SJCRH30 (cell line): ENCODE data around the gene ESRRB. TPM values are rescaled to one million over a fixed set of nuclear protein-coding genes. Genes with fewer than 3 reads are reported as not detected.
A peak's percentile ranks its signal among the peaks of the same experiment; 100 is the strongest.

Source experiments
- DNase-seq, 2 experiments: peaks; one replicate each; pipeline ENCODE4 v3.0.0-alpha.2; 2015 to 2020
- H3K27ac ChIP-seq: fragments of 250-450 bp; sonication (Bioruptor Pico); 2 replicates; pipeline ENCODE4 v1.5.1; 2020; ENCODE audit warnings: mild to moderate bottlenecking, moderate library complexity
- H3K27me3 ChIP-seq: fragments of 250-450 bp; sonication (Bioruptor Pico); 2 replicates; pipeline ENCODE4 v1.5.1; 2020; ENCODE audit warnings: mild to moderate bottlenecking, moderate library complexity
- H3K36me3 ChIP-seq: fragments of 250-450 bp; sonication (Bioruptor Pico); 2 replicates; pipeline ENCODE4 v1.5.1; 2020; ENCODE audit warnings: mild to moderate bottlenecking, moderate library complexity
- H3K4me1 ChIP-seq: fragments of 250-450 bp; sonication (Bioruptor Pico); 2 replicates; pipeline ENCODE4 v1.5.1; 2020; ENCODE audit warnings: mild to moderate bottlenecking, moderate library complexity
- H3K4me3 ChIP-seq: fragments of 250-450 bp; sonication (Bioruptor Pico); 2 replicates; pipeline ENCODE4 v1.5.1; 2020; ENCODE audit warnings: mild to moderate bottlenecking, moderate library complexity
- H3K9me3 ChIP-seq: fragments of 250-450 bp; sonication (Bioruptor Pico); replicated peaks from 2 replicates; pipeline ENCODE4 v1.5.1; 2020; ENCODE audit warnings: mild to moderate bottlenecking, moderate library complexity
- total RNA-seq: library from RNA; depleted of rRNA; stranded (reverse); fragments of >200 nt; shearing (Covaris generic); gene quantifications from 2 replicates; pipeline ENCODE4 v1.2.3, GENCODE V29; 2014

Gene ESRRB
- total RNA-seq, 1 experiment from 2014 or later: 0.20 TPM

DNA sequence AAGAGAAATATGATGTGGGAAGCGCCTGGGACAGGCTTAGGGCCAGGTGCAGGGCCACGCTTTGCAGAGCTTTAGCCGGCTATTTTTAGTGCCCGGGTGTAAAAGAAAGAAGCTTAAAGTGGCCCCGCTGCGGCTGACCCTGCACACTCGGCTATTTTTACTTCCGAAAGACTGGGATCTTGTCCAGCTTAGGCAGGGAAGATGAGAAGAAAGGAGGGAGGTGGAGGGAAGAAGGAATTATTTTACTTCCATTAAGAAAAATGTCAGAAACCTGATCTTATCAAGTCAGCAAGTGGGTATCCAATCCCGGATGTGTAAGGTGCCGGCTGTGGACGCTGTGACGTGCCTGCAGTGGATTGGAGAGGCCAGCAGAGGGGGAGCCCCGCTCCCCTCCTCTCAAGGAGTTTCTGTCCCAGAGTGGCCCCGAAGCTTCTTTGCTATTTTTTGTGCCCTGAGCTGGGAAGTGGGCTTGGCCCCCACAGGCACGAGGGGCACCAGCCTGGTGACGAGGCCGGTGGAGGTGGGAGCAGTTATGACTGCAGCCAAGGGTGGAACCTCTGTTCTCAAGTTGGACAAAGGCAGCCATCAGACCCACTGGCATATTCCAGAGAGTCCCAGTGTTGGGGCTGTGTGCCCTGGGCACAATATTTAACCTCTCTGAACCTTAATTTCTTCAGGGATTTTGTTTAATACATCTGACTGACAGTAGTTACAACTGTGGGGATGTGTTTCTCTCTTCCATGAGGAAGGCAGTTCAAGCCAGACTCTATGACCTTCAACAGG is 97.7 kb downstream of the ESRRB start:
- peak; percentile 23 to 50 for DNase-seq
- Histone ChIP-seq H3K36me3 (no peaks in the 10 kb centered on the region), H3K4me1 (peaks cover 5% of the 10 kb centered on the region), H3K27me3 (no peaks in the 10 kb centered on the region), H3K27ac (no peak overlapping the region), H3K4me3 (peak overlapping the region; percentile 15; the same call in 1 of the 2 replicates), H3K9me3 (no peaks in the 10 kb centered on the region)

DNA sequence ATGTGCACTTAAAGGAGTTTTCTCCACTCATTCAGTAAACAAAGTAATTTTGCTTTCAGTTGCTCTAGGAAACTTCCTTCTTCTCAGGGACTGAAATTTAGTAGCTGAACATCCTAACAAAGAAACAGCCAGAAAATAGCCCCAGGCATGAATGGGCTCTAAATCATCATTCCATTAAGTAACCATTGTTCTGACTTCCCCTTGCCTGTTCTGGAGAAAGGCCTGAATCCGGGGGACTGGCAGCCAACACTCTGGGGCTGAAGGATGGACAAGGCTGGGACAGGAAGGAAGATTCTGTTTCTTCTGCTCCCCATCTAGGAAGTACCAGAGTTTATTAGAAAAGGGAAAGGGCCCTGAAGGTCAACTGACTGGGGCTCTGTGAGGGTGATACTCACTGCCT is 104.5 kb downstream of the ESRRB start:
- Histone ChIP-seq H3K27ac (no peak overlapping the region), H3K9me3 (no peaks in the 10 kb centered on the region), H3K36me3 (no peaks in the 10 kb centered on the region), H3K27me3 (no peaks in the 10 kb centered on the region), H3K4me1 (no peaks in the 10 kb centered on the region), H3K4me3 (no peak overlapping the region)
- DNase-seq: no peak

DNA sequence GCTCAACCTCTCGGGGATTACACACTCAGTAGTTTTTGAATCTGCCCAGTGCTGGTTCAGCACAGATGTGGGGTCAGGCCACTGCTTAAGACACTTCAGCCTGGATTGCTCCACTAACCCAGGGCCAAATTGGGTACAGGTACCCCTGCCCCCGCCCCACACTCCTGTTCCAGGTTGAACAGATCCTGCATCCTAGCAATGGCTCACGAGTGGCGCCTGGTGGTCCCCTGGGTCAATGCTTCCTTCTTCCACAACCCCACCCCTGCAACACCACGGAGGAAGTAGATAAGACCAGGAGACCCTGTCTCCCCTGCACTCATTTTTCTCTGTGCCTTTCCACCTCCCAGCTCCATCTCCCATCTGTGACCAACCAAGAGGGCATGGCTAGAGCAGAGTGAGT is 108.4 kb downstream of the ESRRB start:
- Histone ChIP-seq H3K36me3 (no peaks in the 10 kb centered on the region), H3K27ac (no peak overlapping the region)

DNA sequence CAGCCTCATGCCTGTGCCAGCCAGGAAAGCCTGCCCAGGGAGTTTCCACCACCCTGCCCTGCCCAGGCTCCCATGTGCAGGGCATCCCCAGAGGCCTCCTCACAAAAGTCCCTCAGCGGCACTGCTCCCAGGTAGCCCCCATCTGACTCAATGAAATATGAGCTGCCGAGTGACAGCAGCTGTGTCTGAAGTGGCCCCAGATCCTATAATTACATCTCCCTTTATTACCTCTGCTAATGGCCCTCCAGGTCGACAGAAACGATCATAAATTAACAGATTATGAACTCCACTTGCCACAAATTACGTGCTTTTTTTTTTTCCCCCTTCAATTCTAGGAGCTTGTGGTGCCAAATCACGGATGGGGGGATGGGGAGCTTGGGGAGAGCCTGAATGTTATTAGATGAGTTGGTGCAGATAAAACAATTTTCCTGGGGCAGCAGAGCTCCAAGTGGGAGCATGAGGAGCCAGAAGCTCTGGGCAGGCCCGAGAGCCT is 110.4 kb downstream of the ESRRB start:
- no peaks in the 10 kb centered on the region for H3K27me3 ChIP-seq
- peaks cover 34% of the 10 kb centered on the region for H3K4me1 ChIP-seq
- no peaks in the 10 kb centered on the region for H3K36me3 ChIP-seq
- no peaks in the 10 kb centered on the region for H3K9me3 ChIP-seq
- H3K4me3 ChIP-seq: no peak overlapping the region
- no peak overlapping the region for H3K27ac ChIP-seq
- DNase-seq: peak; percentile 49 to 67

More for the DNA sequence above, 108.4 kb downstream of the ESRRB start:
- DNase-seq: no peak
- no peak overlapping the region for H3K4me3 ChIP-seq
- peaks cover 16% of the 10 kb centered on the region for H3K4me1 ChIP-seq
- H3K27me3 ChIP-seq: no peaks in the 10 kb centered on the region
- H3K9me3 ChIP-seq: no peaks in the 10 kb centered on the region

DNA sequence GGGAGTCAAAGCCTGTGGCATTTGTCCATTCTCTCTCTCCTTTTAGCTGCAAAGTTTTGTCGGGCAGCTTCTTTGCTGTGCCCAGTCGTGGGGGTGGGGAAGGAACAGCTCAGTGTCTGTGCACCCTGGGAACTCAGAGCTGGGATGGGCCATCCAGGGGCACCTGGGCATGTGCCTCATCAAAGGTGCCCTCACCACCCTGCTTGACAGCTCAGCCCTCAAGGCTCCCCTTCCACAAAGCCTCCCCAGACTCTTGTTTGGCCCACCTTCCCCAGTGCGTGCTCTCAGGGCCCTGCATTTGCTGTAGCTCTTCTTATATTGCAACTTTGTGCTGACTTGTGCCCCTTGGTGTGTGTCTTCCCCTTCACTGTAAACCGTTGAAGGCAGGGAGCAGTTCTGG is 112.6 kb downstream of the ESRRB start:
- H3K36me3 ChIP-seq: no peaks in the 10 kb centered on the region
- H3K4me3 ChIP-seq: no peak overlapping the region
- no peak overlapping the region for H3K27ac ChIP-seq
- H3K4me1 ChIP-seq: peaks cover 40% of the 10 kb centered on the region
- no peaks in the 10 kb centered on the region for H3K27me3 ChIP-seq
- no peak for DNase-seq
- H3K9me3 ChIP-seq: no peaks in the 10 kb centered on the region

DNA sequence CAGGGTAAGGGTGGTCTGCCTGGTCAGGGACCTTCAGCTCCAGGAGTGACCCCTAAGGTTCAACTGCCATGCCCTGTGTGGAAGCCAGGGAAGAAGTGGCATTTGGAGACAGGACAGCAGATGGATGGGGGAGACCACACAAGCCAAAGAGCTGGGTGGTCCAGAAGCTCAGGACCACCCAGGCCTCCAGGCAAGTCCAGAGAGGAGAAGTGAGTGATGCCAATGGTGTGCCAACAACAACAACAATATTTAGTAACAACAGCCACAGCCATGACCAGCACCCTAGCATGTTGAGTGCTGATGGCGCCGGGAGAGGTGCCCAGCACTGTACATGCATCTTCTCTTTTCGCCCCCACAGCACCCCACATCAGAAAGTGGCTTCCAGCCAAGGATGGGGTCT is 113.7 kb downstream of the ESRRB start:
- H3K27ac ChIP-seq: peak overlapping the region; percentile 43; the same call in 1 of the 2 replicates
- no peaks in the 10 kb centered on the region for H3K27me3 ChIP-seq
- peaks cover 40% of the 10 kb centered on the region for H3K4me1 ChIP-seq
- no peaks in the 10 kb centered on the region for H3K36me3 ChIP-seq
- no peaks in the 10 kb centered on the region for H3K9me3 ChIP-seq
- no peak overlapping the region for H3K4me3 ChIP-seq
- peak; percentile 44 to 52 for DNase-seq

DNA sequence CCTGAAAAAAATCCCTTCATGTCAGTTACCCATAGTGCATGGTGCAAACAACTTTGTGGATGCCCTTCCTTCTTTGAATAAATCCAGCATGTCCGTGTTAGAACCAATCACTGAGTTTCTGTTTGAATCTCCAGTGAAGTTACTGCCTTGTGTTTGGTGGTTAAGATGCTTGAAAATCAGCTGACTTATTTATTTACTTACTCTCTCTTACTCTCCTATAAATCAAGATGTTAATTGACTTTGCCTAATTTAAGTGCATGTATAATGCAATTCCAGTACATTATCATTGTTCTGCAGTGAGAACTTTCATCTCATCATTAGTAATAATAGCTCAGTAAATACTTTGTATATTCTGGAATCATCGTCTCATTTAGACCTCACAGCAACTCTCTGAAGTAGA is 114.2 kb downstream of the ESRRB start:
- Histone ChIP-seq H3K4me1 (peaks cover 40% of the 10 kb centered on the region), H3K27me3 (no peaks in the 10 kb centered on the region), H3K4me3 (no peak overlapping the region), H3K27ac (peak overlapping the region; percentile 43; the same call in 1 of the 2 replicates), H3K9me3 (no peaks in the 10 kb centered on the region), H3K36me3 (no peaks in the 10 kb centered on the region)
- DNase-seq: no peak

DNA sequence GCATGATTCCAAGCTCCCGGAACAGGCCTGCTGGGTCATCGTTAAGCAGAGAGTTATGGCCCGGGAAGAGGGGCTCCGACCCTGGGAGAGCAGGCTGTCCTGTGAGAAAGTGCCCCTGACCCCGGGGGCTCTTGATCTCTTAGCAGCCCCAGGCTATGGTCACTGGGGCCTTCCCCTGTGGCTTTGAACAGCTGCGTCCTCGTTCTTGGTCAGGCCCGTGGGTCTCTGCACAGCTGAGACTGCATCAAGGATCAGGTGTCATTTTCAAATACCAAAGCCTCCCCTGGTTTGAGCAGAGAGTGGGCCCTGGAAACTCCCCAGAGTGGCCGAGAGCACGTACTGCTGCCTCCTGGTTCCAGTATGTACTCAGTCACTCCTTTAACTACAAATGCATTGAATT is 114.8 kb downstream of the ESRRB start:
- Histone ChIP-seq H3K27ac (peak overlapping the region; percentile 43; the same call in 1 of the 2 replicates), H3K4me1 (peaks cover 38% of the 10 kb centered on the region), H3K9me3 (no peaks in the 10 kb centered on the region), H3K4me3 (no peak overlapping the region), H3K36me3 (no peaks in the 10 kb centered on the region), H3K27me3 (no peaks in the 10 kb centered on the region)
- DNase-seq: peak; percentile 79 to 83

DNA sequence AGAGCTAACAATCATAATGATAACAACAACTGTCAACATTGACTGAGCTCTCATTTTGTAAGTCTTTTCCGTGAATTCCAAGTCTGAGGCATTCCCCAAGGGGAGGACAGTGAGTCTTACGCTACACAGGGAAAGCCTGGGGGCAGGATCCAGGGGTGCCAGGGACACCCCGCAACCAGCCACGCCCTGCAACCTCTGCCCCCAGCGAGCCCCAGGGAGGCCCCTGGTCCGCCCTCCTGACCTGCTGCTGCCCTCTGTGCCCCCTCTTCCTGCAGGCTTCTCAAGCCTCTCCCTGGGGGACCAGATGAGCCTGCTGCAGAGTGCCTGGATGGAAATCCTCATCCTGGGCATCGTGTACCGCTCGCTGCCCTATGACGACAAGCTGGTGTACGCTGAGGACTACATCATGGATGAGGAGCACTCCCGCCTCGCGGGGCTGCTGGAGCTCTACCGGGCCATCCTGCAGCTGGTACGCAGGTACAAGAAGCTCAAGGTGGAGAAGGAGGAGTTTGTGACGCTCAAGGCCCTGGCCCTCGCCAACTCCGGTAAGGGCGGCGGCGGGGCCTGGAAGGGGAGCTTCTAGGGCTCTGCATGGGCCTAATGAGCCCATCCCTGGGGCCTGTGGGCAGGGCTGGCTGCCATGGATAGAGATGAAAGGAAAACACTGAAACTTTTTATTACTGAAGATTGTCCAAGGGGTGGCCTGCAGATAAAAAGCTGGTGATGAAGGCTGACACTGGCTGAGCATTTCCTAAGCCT is 115.4 kb downstream of the ESRRB start:
- Histone ChIP-seq H3K27ac (no peak overlapping the region; the same call in 1 of the 2 replicates), H3K4me1 (peaks cover 33% of the 10 kb centered on the region)

DNA sequence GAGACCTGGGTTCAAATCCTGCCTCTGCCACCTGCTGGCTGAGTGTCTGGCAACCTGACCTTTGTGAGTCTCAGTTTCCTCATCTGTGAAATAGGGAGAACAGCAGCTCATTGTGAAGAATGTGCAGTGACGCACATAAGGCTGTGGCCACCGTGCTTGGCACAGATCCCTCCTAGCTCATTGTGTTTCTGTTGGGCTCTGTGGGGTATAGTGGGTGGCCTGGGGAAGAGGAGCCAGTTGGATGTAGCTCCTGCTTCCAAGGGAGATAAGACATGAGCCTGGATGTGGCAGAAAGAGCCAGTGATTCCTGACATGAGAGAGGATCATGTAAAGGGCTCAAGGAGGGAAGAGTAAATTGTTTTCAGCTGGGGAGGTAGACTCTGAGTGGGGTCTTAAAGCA is 120.0 kb downstream of the ESRRB start:
- DNase-seq: no peak
- Histone ChIP-seq H3K4me3 (no peak overlapping the region), H3K9me3 (no peaks in the 10 kb centered on the region), H3K27ac (no peak overlapping the region), H3K36me3 (no peaks in the 10 kb centered on the region), H3K4me1 (peaks cover 9% of the 10 kb centered on the region), H3K27me3 (no peaks in the 10 kb centered on the region)

More for the DNA sequence above, 115.4 kb downstream of the ESRRB start:
- Histone ChIP-seq H3K27me3 (no peaks in the 10 kb centered on the region), H3K4me3 (no peak overlapping the region), H3K9me3 (no peaks in the 10 kb centered on the region), H3K36me3 (no peaks in the 10 kb centered on the region)
- DNase-seq: no peak

DNA sequence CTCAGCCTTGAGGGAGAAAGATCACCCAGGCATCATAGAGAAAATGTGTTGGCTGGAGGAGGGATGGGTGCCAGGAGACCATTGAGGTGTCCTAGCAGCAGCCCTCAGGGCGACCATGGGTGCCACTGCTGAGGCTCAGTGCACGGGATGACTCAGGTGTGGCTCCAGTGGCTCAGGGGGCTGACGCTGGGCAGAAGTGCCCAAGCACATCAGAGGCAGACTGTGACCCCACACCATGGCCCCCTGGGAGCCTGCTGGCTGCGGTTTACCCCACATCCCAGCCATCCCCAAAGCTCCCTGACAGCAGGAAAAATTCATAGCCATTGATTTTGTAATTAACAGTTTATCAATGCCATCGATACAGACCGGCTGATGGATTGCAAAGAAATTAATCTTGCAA is 120.7 kb downstream of the ESRRB start:
- no peak overlapping the region for H3K27ac ChIP-seq
- H3K9me3 ChIP-seq: no peaks in the 10 kb centered on the region
- H3K36me3 ChIP-seq: no peaks in the 10 kb centered on the region
- DNase-seq: no peak
- peaks cover 3% of the 10 kb centered on the region; the same call in 1 of the 2 replicates for H3K4me1 ChIP-seq
- H3K27me3 ChIP-seq: no peaks in the 10 kb centered on the region
- H3K4me3 ChIP-seq: no peak overlapping the region

DNA sequence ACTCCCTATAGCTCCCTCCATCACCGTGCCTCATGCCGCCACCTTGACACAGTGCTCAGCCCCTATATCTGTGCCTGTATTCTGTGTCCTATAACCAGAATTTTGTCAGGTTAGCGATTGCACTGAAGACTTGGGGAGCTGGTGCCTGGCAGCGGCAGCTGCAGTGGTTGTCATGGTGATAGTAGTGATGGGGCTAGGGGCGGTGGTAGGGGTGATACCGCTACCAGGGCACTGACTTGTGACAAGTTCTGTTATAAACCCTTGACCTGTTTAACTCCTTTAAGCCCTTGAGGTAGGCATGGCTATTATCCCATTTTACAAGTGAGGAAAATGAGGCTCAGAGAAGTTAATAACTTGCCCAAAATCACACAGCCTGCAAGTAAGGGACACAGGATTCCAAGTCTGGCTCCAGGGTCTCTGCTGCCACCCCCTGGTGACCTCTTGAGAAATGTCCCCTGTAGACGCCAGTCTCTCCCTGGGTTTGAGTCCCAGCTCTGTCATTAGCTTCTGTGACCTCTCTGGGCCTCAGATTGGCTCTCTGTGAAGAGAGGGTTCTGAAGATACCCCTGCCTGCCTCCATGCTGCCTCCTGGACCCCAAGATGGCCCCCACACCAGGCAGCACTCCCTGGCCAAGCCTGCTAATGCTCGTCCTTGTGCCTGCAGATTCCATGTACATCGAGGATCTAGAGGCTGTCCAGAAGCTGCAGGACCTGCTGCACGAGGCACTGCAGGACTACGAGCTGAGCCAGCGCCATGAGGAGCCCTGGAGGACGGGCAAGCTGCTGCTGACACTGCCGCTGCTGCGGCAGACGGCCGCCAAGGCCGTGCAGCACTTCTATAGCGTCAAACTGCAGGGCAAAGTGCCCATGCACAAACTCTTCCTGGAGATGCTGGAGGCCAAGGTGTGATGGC is 121.9 kb downstream of the ESRRB start:
- H3K27ac ChIP-seq: no peak overlapping the region
- no peaks in the 10 kb centered on the region for H3K9me3 ChIP-seq
- no peaks in the 10 kb centered on the region for H3K27me3 ChIP-seq
- peak; percentile 18 to 40 for DNase-seq
- no peaks in the 10 kb centered on the region for H3K4me1 ChIP-seq
- no peak overlapping the region for H3K4me3 ChIP-seq
- H3K36me3 ChIP-seq: no peaks in the 10 kb centered on the region

DNA sequence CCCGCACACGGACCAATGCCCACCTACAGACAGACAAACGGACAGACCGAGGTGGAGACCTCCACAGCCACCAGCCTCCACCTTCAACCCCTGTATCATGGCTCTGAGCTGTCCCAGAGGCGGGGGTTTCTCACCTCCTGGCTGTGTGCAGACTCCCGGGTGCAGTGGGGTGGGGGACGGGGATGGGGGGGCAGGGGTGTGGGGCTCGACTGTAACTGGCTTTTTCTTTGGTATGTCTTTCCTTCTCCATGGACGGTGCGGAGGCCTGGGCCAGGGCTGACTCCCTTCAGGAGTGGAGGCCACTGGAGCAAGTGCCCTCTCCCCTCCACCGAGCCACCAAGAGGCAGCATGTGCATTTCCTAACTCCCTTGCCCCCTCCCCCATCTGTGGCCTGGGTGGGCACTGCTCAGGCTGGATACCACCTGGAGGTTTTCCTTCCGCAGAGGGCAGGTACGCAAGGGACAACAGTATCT is 122.6 kb downstream of the ESRRB start:
- no peak overlapping the region for H3K27ac ChIP-seq
- H3K36me3 ChIP-seq: no peaks in the 10 kb centered on the region
- no peaks in the 10 kb centered on the region for H3K27me3 ChIP-seq
- no peak for DNase-seq
- H3K9me3 ChIP-seq: no peaks in the 10 kb centered on the region
- no peak overlapping the region for H3K4me3 ChIP-seq
- H3K4me1 ChIP-seq: no peaks in the 10 kb centered on the region

DNA sequence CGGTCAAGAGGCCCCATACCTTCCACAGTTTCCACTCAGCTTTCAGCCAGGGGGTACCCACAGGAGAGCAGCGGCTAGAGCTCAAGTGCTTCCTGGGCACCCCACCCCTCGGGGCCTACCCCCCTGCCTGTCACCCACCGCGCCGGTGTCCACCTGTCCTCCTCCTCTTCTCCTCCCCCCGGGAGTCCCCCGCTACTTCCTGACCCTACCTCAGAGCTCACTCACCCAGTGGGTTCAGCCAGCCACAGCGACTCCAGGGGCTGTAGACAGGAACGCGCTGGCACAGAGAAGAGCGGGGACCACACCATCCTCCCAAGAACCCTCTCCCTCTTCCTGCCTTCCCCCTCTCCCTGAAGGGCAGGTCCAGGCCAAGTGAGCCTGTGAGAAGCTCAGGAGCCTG is 123.0 kb downstream of the ESRRB start:
- no peaks in the 10 kb centered on the region for H3K9me3 ChIP-seq
- H3K27ac ChIP-seq: no peak overlapping the region
- no peak for DNase-seq
- no peaks in the 10 kb centered on the region for H3K4me1 ChIP-seq
- no peaks in the 10 kb centered on the region for H3K36me3 ChIP-seq
- H3K4me3 ChIP-seq: no peak overlapping the region
- no peaks in the 10 kb centered on the region for H3K27me3 ChIP-seq
